ENCODE data around the gene NAA40.
A peak's percentile ranks its signal among the peaks of the same experiment; 100 is the strongest.

NAA40 gene

GRCh38 chr11:63991558-63991957 lies 52.8 kb downstream of the NAA40 start:
- H3K4me3 ChIP-seq (replicated peaks; ENCODE audit: insufficient read depth, low read length) = no peak overlapping the region
- DNase-seq (ENCODE audit: low read depth in 1 of 2, low spot score in 1 of 2) = no peak
- H3K27me3 ChIP-seq (ENCODE audit: insufficient read depth, poor library complexity, severe bottlenecking) = no peaks in the 10 kb centered on the region
- TF ChIP-seq POLR2AphosphoS5 (IDR thresholded peaks at IDR 0.05; ENCODE audit: low read depth) = no peak
- TF ChIP-seq SPI1 (IDR thresholded peaks at IDR 0.05; ENCODE audit: borderline replicate concordance, low read depth) = no peak
- TF ChIP-seq REST (IDR thresholded peaks at IDR 0.05; ENCODE audit: insufficient replicate concordance, low read depth) = peak; percentile 75
- H3K27ac ChIP-seq (replicated peaks) = no peak overlapping the region

GRCh38 chr11:63993100-63993499 lies 54.3 kb downstream of the NAA40 start:
- no peaks in the 10 kb centered on the region for H3K27me3 ChIP-seq (ENCODE audit: insufficient read depth, poor library complexity, severe bottlenecking)
- TF ChIP-seq SPI1 (IDR thresholded peaks at IDR 0.05; ENCODE audit: borderline replicate concordance, low read depth) (no peak), CTCF (IDR thresholded peaks at IDR 0.05; ENCODE audit: insufficient read depth, low read length) (no peak), REST (IDR thresholded peaks at IDR 0.05; ENCODE audit: insufficient replicate concordance, low read depth) (no peak), POLR2AphosphoS5 (IDR thresholded peaks at IDR 0.05; ENCODE audit: low read depth) (no peak), GABPA (IDR thresholded peaks at IDR 0.05; ENCODE audit: low read depth) (no peak)
- H3K4me3 ChIP-seq (replicated peaks; ENCODE audit: insufficient read depth, low read length) = no peak overlapping the region
- DNase-seq (ENCODE audit: low read depth in 1 of 2, low spot score in 1 of 2) = no peak
- no peak overlapping the region for H3K27ac ChIP-seq (replicated peaks)

GRCh38 chr11:63993993-63994392 lies 55.2 kb downstream of the NAA40 start:
- no peak for TF ChIP-seq POLR2AphosphoS5 (IDR thresholded peaks at IDR 0.05; ENCODE audit: low read depth)
- no peak for TF ChIP-seq GABPA (IDR thresholded peaks at IDR 0.05; ENCODE audit: low read depth)
- no peak for TF ChIP-seq CTCF (IDR thresholded peaks at IDR 0.05; ENCODE audit: insufficient read depth, low read length)
- no peak for TF ChIP-seq REST (IDR thresholded peaks at IDR 0.05; ENCODE audit: insufficient replicate concordance, low read depth)
- TF ChIP-seq SPI1 (IDR thresholded peaks at IDR 0.05; ENCODE audit: borderline replicate concordance, low read depth) = no peak
- Histone ChIP-seq H3K27ac (replicated peaks) (no peak overlapping the region), H3K27me3 (ENCODE audit: insufficient read depth, poor library complexity, severe bottlenecking) (no peaks in the 10 kb centered on the region), H3K4me3 (replicated peaks; ENCODE audit: insufficient read depth, low read length) (no peak overlapping the region)
- peak in 1 of 2 experiments; percentile 38 for DNase-seq (ENCODE audit: low read depth in 1 of 2, low spot score in 1 of 2)

Data from HL-60 (cell line).